MM.1S (cell line): Measurements from ENCODE around the gene NPSR1.
A peak's percentile ranks its signal among the peaks of the same experiment; 100 is the strongest.

Experiments
- DNase-seq: peaks from one replicate; pipeline ENCODE4 v3.0.0-alpha.2; 2015
- H2AFZ ChIP-seq: fragments of 300-600 bp; sonication (generic); 2 replicates; pipeline ENCODE4 v1.6.0; 2016; ENCODE audit warnings: antibody characterized with exemption, low read length
- H3F3A ChIP-seq: fragments of 300-600 bp; sonication (generic); 2 replicates; pipeline ENCODE4 v1.6.1; 2016; ENCODE audit warnings: mild to moderate bottlenecking, antibody characterized with exemption, low read length, moderate library complexity, mixed read lengths; ENCODE audit not compliant: insufficient read depth
- H3K27ac ChIP-seq: fragments of 300-600 bp; sonication (generic); 2 replicates; pipeline ENCODE4 v1.5.1; 2016; ENCODE audit warnings: mild to moderate bottlenecking, low read length
- H3K27me3 ChIP-seq: fragments of 300-600 bp; sonication (generic); replicated peaks from 2 replicates; pipeline ENCODE4 v1.6.0; 2016; ENCODE audit warnings: low read length; ENCODE audit not compliant: insufficient read depth
- H3K36me3 ChIP-seq: fragments of 300-600 bp; sonication (generic); replicated peaks from 2 replicates; pipeline ENCODE4 v1.6.1; 2016; ENCODE audit warnings: mild to moderate bottlenecking, low read length, mixed read lengths; ENCODE audit not compliant: insufficient read depth
- H3K4me1 ChIP-seq: fragments of 300-600 bp; sonication (generic); 2 replicates; pipeline ENCODE4 v1.6.1; 2016; ENCODE audit warnings: low read length, mixed read lengths
- H3K4me2 ChIP-seq: fragments of 300-600 bp; sonication (generic); 2 replicates; pipeline ENCODE4 v1.6.0; 2016; ENCODE audit warnings: low read depth, low read length
- H3K4me3 ChIP-seq: fragments of 300-600 bp; sonication (generic); 2 replicates; pipeline ENCODE4 v1.5.1; 2016; ENCODE audit warnings: low read length, mixed read lengths
- H3K79me2 ChIP-seq: fragments of 300-600 bp; sonication (generic); 2 replicates; pipeline ENCODE4 v1.6.1; 2016; ENCODE audit warnings: mixed run types, low read length, mixed read lengths
- H3K9ac ChIP-seq: fragments of 300-600 bp; sonication (generic); 2 replicates; pipeline ENCODE4 v1.6.1; 2016; ENCODE audit warnings: low read length, mixed read lengths
- H3K9me2 ChIP-seq: fragments of 300-600 bp; sonication (generic); replicated peaks from 2 replicates; pipeline ENCODE4 v1.6.1; 2016; ENCODE audit warnings: mild to moderate bottlenecking, low read length, mixed read lengths; ENCODE audit not compliant: insufficient read depth
- H3K9me3 ChIP-seq: fragments of 300-600 bp; sonication (generic); replicated peaks from 2 replicates; pipeline ENCODE4 v1.6.1; 2016; ENCODE audit warnings: mild to moderate bottlenecking, low read length, mixed read lengths; ENCODE audit not compliant: insufficient read depth
- H4K20me1 ChIP-seq: fragments of 300-600 bp; sonication (generic); 2 replicates; pipeline ENCODE4 v1.6.1; 2016; ENCODE audit warnings: mild to moderate bottlenecking, low read length, moderate library complexity, mixed read lengths; ENCODE audit not compliant: insufficient read depth
- EZH2 ChIP-seq: fragments of 300-600 bp; sonication (generic); optimal IDR thresholded peaks from 2 replicates; pipeline ENCODE3; 2017; ENCODE audit warnings: low read depth, mild to moderate bottlenecking, antibody characterized with exemption, low read length, mixed read lengths
- EZH2phosphoT487 ChIP-seq: fragments of 300-600 bp; sonication (generic); IDR thresholded peaks from 2 replicates; pipeline ENCODE4 v1.6.1; 2018; ENCODE audit warnings: antibody characterized with exemption, low read length
- TF ChIP-seq, protein P1 (sequence below): fragments of 300-600 bp; sonication (generic); IDR thresholded peaks from 2 replicates; pipeline ENCODE4 v1.5.1; 2016; ENCODE audit warnings: antibody characterized with exemption, low read length, mixed read lengths

NPSR1 gene

DNA sequence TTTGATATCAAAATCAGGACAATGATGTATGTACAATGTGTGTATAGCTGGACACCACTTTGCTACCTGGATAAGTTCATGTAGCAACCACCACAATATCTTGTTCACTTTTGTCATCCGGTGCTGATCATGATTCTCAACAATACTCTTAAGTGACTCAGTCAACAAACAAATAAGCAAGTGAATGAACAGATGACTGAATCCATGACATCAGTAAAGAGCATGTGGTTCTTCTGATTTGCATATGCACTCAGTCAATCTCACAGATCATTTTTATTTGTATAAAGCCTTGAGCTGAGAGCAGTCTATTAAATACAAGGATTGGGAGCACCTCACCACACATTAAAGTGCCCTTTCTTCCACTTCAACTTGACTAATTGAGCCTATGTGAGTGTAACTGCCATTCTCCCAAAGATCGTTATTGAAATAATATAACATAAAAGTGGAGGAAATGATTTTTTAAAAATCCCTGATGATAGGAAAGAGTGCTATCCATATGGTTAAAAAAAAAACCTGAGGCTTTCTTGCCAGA is 69.5 kb downstream of the NPSR1 start:
- H3K9me3 ChIP-seq, result no peaks in the 10 kb centered on the region
- no peak overlapping the region for H2AFZ ChIP-seq
- no peaks in the 10 kb centered on the region for H4K20me1 ChIP-seq
- no peaks in the 10 kb centered on the region for H3K36me3 ChIP-seq
- H3K27me3 ChIP-seq, result no peaks in the 10 kb centered on the region
- H3K27ac ChIP-seq, result no peak overlapping the region
- H3K9me2 ChIP-seq, result no peaks in the 10 kb centered on the region
- peaks cover 12% of the 10 kb centered on the region for H3K4me1 ChIP-seq
- no peaks in the 10 kb centered on the region for H3F3A ChIP-seq
- no peak overlapping the region for H3K9ac ChIP-seq
- no peak overlapping the region for H3K4me2 ChIP-seq
- TF ChIP-seq, protein P1, sequence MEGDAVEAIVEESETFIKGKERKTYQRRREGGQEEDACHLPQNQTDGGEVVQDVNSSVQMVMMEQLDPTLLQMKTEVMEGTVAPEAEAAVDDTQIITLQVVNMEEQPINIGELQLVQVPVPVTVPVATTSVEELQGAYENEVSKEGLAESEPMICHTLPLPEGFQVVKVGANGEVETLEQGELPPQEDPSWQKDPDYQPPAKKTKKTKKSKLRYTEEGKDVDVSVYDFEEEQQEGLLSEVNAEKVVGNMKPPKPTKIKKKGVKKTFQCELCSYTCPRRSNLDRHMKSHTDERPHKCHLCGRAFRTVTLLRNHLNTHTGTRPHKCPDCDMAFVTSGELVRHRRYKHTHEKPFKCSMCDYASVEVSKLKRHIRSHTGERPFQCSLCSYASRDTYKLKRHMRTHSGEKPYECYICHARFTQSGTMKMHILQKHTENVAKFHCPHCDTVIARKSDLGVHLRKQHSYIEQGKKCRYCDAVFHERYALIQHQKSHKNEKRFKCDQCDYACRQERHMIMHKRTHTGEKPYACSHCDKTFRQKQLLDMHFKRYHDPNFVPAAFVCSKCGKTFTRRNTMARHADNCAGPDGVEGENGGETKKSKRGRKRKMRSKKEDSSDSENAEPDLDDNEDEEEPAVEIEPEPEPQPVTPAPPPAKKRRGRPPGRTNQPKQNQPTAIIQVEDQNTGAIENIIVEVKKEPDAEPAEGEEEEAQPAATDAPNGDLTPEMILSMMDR, result no peak
- no peak for TF ChIP-seq EZH2phosphoT487
- no peak for TF ChIP-seq EZH2
- H3K79me2 ChIP-seq, result no peaks in the 10 kb centered on the region
- no peak overlapping the region for H3K4me3 ChIP-seq
- DNase-seq, result no peak

GRCh38 chr7:34728156-34728555 is 70.1 kb downstream of the NPSR1 start:
- no peak for DNase-seq
- Histone ChIP-seq H3K9me3 (no peaks in the 10 kb centered on the region), H3K9me2 (no peaks in the 10 kb centered on the region), H3K27ac (no peak overlapping the region), H3K4me2 (no peak overlapping the region), H3K4me3 (no peak overlapping the region), H3K4me1 (peaks cover 12% of the 10 kb centered on the region), H3K79me2 (no peaks in the 10 kb centered on the region), H3K36me3 (no peaks in the 10 kb centered on the region), H3K9ac (no peak overlapping the region), H3F3A (no peaks in the 10 kb centered on the region), H4K20me1 (no peaks in the 10 kb centered on the region), H2AFZ (no peak overlapping the region), H3K27me3 (no peaks in the 10 kb centered on the region)
- TF ChIP-seq EZH2 (no peak), EZH2phosphoT487 (no peak)
- TF ChIP-seq, protein P1, result no peak

DNA sequence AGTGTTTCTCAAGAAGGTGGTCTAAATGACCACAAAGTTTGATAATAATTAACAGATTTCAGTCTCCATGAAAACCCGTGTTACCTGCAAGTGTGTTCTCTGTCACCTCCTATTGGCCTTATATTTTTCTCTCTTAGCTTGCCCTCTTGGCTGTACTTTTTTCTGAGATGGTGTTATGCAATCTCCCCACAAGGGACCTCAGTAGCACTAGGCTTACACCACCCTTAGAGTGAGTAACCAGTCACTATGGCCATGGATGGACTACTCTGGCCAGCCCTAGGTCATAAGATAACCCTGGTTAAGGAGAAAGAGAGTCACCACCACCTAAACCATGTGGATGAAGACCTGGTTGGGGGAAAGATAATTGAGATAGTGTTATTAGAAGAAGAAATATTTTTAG is 76.8 kb downstream of the NPSR1 start:
- Histone ChIP-seq H3K36me3 (no peaks in the 10 kb centered on the region), H3F3A (peaks cover 29% of the 10 kb centered on the region), H3K4me3 (no peak overlapping the region), H3K9me2 (no peaks in the 10 kb centered on the region), H3K9ac (peak overlapping the region; percentile 31; the same call in 1 of the 2 replicates), H3K4me2 (peak overlapping the region; percentile 50), H3K79me2 (no peaks in the 10 kb centered on the region), H2AFZ (peak overlapping the region; percentile 59), H3K9me3 (no peaks in the 10 kb centered on the region), H4K20me1 (no peaks in the 10 kb centered on the region), H3K27ac (peak overlapping the region; percentile 93), H3K4me1 (peaks cover 58% of the 10 kb centered on the region), H3K27me3 (no peaks in the 10 kb centered on the region)
- peak; percentile 48 for DNase-seq
- TF ChIP-seq, protein P1, result peak; percentile 29
- no peak for TF ChIP-seq EZH2phosphoT487
